Activated T-helper 1 cell treated with anti-CD3 and anti-CD28 coated beads, Interleukin-12 subunit alpha, Interleukin-12 subunit beta, Interleukin-2, Interleukin-4 antibody, amounts not matched to agents 30 ng/mL and 10 ng/mL and 1 ng/mL, durations not matched to agents 14 hours and 24 hours and 36 hours (primary cell): ENCODE results near the gene SMPD1. TPM values are rescaled to one million over a fixed set of nuclear protein-coding genes. Genes with fewer than 3 reads are reported as not detected.

Source experiments
- DNase-seq: peaks from one replicate; pipeline ENCODE4 v3.0.0; 2021; ENCODE audit warnings: low spot score
- H3K27ac Mint-ChIP-seq: one replicate; pipeline ENCODE4 v1.8.0; 2021; ENCODE audit warnings: mild to moderate bottlenecking, mixed read lengths
- H3K27me3 Mint-ChIP-seq: one replicate; pipeline ENCODE4 v1.8.0; 2022; ENCODE audit warnings: mild to moderate bottlenecking, moderate library complexity, mixed read lengths; ENCODE audit not compliant: insufficient read depth
- H3K36me3 Mint-ChIP-seq: one replicate; pipeline ENCODE4 v1.8.0; 2021; ENCODE audit warnings: low read depth, mixed read lengths
- H3K4me1 Mint-ChIP-seq: one replicate; pipeline ENCODE4 v1.8.0; 2021; ENCODE audit warnings: low read depth, mixed read lengths
- H3K4me3 Mint-ChIP-seq: one replicate; pipeline ENCODE4 v1.8.0; 2021; ENCODE audit warnings: mild to moderate bottlenecking, moderate library complexity, mixed read lengths
- H3K9me3 Mint-ChIP-seq: one replicate; pipeline ENCODE4 v1.8.0; 2021; ENCODE audit warnings: mixed read lengths
- intact Hi-C: fragments of 100-400 bp; cut with micrococcal nuclease; formaldehyde crosslinking; loops from one replicate; pipeline ENCODE4 v1.15.1; 2024
- total RNA-seq: library from RNA; stranded (reverse); gene quantifications from 2 replicates; pipeline ENCODE4 v1.2.3, GENCODE V29; 2022

The SMPD1 gene
- total RNA-seq, 1 donor from 2014 or later = 9.4 TPM

GRCh38 chr11:6406370-6406769 lies 16.1 kb downstream of the SMPD1 start:
- Mint-ChIP-seq H3K27ac (no peak overlapping the region), H3K27me3 (no peaks in the 10 kb centered on the region), H3K36me3 (peaks cover 10% of the 10 kb centered on the region), H3K4me1 (peaks cover 54% of the 10 kb centered on the region), H3K4me3 (no peak overlapping the region), H3K9me3 (no peaks in the 10 kb centered on the region)
- intact Hi-C loops = no loop called here
- DNase-seq = no peak

- H3K4me1 Mint-ChIP-seq = peaks cover 22% of the 10 kb centered on the region
- peaks cover 8% of the 10 kb centered on the region for H3K36me3 Mint-ChIP-seq
- intact Hi-C loops = no loop called here
- no peak for DNase-seq
- H3K4me3 Mint-ChIP-seq = no peak overlapping the region
- H3K9me3 Mint-ChIP-seq = no peaks in the 10 kb centered on the region
- no peak overlapping the region for H3K27ac Mint-ChIP-seq
- no peaks in the 10 kb centered on the region for H3K27me3 Mint-ChIP-seq
Observed at GRCh38 chr11:6410695-6411430, 20.6 kb downstream of the SMPD1 start.

GRCh38 chr11:6411594-6412031 lies 21.3 kb downstream of the SMPD1 start:
- H3K9me3 Mint-ChIP-seq = no peaks in the 10 kb centered on the region
- H3K27me3 Mint-ChIP-seq = no peaks in the 10 kb centered on the region
- H3K4me1 Mint-ChIP-seq = peaks cover 14% of the 10 kb centered on the region
- DNase-seq = no peak
- H3K4me3 Mint-ChIP-seq = no peak overlapping the region
- H3K27ac Mint-ChIP-seq = no peak overlapping the region
- peaks cover 8% of the 10 kb centered on the region for H3K36me3 Mint-ChIP-seq
- intact Hi-C loops = no loop called here

GRCh38 chr11:6413791-6414201 lies 23.5 kb downstream of the SMPD1 start:
- DNase-seq = no peak
- no peaks in the 10 kb centered on the region for H3K9me3 Mint-ChIP-seq
- peaks cover 5% of the 10 kb centered on the region for H3K36me3 Mint-ChIP-seq
- intact Hi-C loops = loop anchor here (1.0 kb wide), 2 partner anchors 11 to 23 kb away; partner anchors contain the start of gene SMPD1
- H3K27ac Mint-ChIP-seq = no peak overlapping the region
- no peaks in the 10 kb centered on the region for H3K4me1 Mint-ChIP-seq
- no peak overlapping the region for H3K4me3 Mint-ChIP-seq
- H3K27me3 Mint-ChIP-seq = no peaks in the 10 kb centered on the region

- intact Hi-C loops = loop anchor here (1.0 kb wide), 1 partner anchor 25 kb away; the partner anchor contains the start of gene SMPD1
- Mint-ChIP-seq H3K4me1 (no peaks in the 10 kb centered on the region), H3K9me3 (no peaks in the 10 kb centered on the region), H3K27me3 (peaks cover 3% of the 10 kb centered on the region), H3K27ac (no peak overlapping the region), H3K4me3 (no peak overlapping the region), H3K36me3 (peaks cover 4% of the 10 kb centered on the region)
- DNase-seq = no peak
Observed at GRCh38 chr11:6414874-6415328, 24.6 kb downstream of the SMPD1 start.

GRCh38 chr11:6415797-6416196 lies 25.5 kb downstream of the SMPD1 start:
- DNase-seq = no peak
- no peaks in the 10 kb centered on the region for H3K4me1 Mint-ChIP-seq

GRCh38 chr11:6417907-6418556 lies 27.8 kb downstream of the SMPD1 start:
- no peaks in the 10 kb centered on the region for H3K9me3 Mint-ChIP-seq
- no peaks in the 10 kb centered on the region for H3K36me3 Mint-ChIP-seq
- peaks cover 23% of the 10 kb centered on the region for H3K27me3 Mint-ChIP-seq
- no peaks in the 10 kb centered on the region for H3K4me1 Mint-ChIP-seq
- no peak for DNase-seq
- no peak overlapping the region for H3K4me3 Mint-ChIP-seq
- intact Hi-C loops = loop anchor here (2.0 kb wide), 3 partner anchors 15 to 97 kb away; partner anchors contain the start of gene CAVIN3
- no peak overlapping the region for H3K27ac Mint-ChIP-seq

More at GRCh38 chr11:6415797-6416196, 25.5 kb downstream of the SMPD1 start:
- H3K27ac Mint-ChIP-seq = no peak overlapping the region
- peaks cover 10% of the 10 kb centered on the region for H3K27me3 Mint-ChIP-seq
- H3K9me3 Mint-ChIP-seq = no peaks in the 10 kb centered on the region
- H3K36me3 Mint-ChIP-seq = peaks cover under 1% of the 10 kb centered on the region
- intact Hi-C loops = no loop called here
- H3K4me3 Mint-ChIP-seq = no peak overlapping the region

- Mint-ChIP-seq H3K9me3 (no peaks in the 10 kb centered on the region), H3K27me3 (peaks cover 28% of the 10 kb centered on the region), H3K27ac (no peak overlapping the region), H3K4me3 (no peak overlapping the region), H3K4me1 (no peaks in the 10 kb centered on the region), H3K36me3 (no peaks in the 10 kb centered on the region)
- DNase-seq = no peak
- intact Hi-C loops = loop anchor here (1.0 to 2.0 kb wide), 5 partner anchors 16 to 98 kb away; partner anchors contain the start of genes ARFIP2, CAVIN3, SMPD1 and TIMM10B
Observed at GRCh38 chr11:6418557-6419008, 28.3 kb downstream of the SMPD1 start.

GRCh38 chr11:6419009-6419631 lies 28.8 kb downstream of the SMPD1 start, which contains the start of gene APBB1:
Gene APBB1 (minus strand): TSS chr11:6419094. CDS start chr11:6411347, 7,747 bp downstream.
- Mint-ChIP-seq H3K27ac (no peak within 1 kb of the TSS), H3K36me3 (no peaks in the 10 kb centered on the region), H3K4me1 (no peaks in the 10 kb centered on the region), H3K9me3 (no peaks in the 10 kb centered on the region), H3K27me3 (peaks cover 32% of the 10 kb centered on the region), H3K4me3 (peak within 1 kb of the TSS; percentile 77)
- intact Hi-C loops = loop anchor here (1.0 to 2.0 kb wide), 5 partner anchors 16 to 98 kb away; partner anchors contain the start of genes ARFIP2, CAVIN3, SMPD1 and TIMM10B
- DNase-seq = peak; percentile 63

GRCh38 chr11:6420677-6421076 lies 30.4 kb downstream of the SMPD1 start:
- Mint-ChIP-seq H3K4me1 (no peaks in the 10 kb centered on the region), H3K36me3 (no peaks in the 10 kb centered on the region), H3K4me3 (no peak overlapping the region), H3K27me3 (peaks cover 38% of the 10 kb centered on the region), H3K27ac (no peak overlapping the region), H3K9me3 (no peaks in the 10 kb centered on the region)
- intact Hi-C loops = no loop called here
- no peak for DNase-seq

GRCh38 chr11:6427516-6427915 lies 37.2 kb downstream of the SMPD1 start:
- intact Hi-C loops = no loop called here
- Mint-ChIP-seq H3K9me3 (no peaks in the 10 kb centered on the region), H3K27me3 (peaks cover 28% of the 10 kb centered on the region), H3K4me1 (no peaks in the 10 kb centered on the region), H3K27ac (no peak overlapping the region), H3K4me3 (no peak overlapping the region), H3K36me3 (no peaks in the 10 kb centered on the region)
- DNase-seq = no peak

GRCh38 chr11:6431861-6432260 lies 41.6 kb downstream of the SMPD1 start:
- Mint-ChIP-seq H3K36me3 (no peaks in the 10 kb centered on the region), H3K4me3 (no peak overlapping the region), H3K4me1 (peaks cover 6% of the 10 kb centered on the region), H3K27ac (no peak overlapping the region), H3K27me3 (peaks cover 7% of the 10 kb centered on the region), H3K9me3 (no peaks in the 10 kb centered on the region)
- DNase-seq = no peak
- intact Hi-C loops = no loop called here
